ENCODE results near the gene COL4A6.

DNA sequence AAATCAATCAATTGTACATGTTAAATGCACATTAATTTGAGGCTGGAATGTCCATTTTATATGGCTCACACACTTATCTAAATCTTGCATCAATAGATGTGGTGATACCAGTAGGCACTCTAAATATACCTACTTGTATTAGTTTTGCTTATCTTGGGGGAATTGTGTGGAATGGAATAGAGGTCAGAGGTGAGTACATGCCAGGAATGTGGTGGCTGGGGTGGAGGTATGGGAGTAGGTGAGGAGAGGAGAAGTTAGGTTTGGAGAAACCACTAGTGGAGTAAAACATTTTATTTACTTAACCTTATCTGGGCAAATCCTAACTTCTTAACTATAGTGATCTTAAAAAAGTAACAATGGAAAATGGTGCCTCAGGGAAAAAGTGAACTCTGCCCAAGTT is 183.6 kb downstream of the COL4A6 start:
- TF ChIP-seq JUN (IDR thresholded peaks at IDR 0.05; ENCODE audit: borderline replicate concordance, insufficient read depth, insufficient read length, low read depth) (no peak), EZH2 (IDR thresholded peaks at IDR 0.05; ENCODE audit: borderline replicate concordance, low read depth, low read length, severe bottlenecking) (no peak), POLR2A (IDR thresholded peaks at IDR 0.05; ENCODE audit: low read depth, low read length) (no peak), POLR2AphosphoS5 (IDR thresholded peaks at IDR 0.05; ENCODE audit: insufficient read depth, low read depth, low read length) (no peak)
- TF ChIP-seq, protein P1, sequence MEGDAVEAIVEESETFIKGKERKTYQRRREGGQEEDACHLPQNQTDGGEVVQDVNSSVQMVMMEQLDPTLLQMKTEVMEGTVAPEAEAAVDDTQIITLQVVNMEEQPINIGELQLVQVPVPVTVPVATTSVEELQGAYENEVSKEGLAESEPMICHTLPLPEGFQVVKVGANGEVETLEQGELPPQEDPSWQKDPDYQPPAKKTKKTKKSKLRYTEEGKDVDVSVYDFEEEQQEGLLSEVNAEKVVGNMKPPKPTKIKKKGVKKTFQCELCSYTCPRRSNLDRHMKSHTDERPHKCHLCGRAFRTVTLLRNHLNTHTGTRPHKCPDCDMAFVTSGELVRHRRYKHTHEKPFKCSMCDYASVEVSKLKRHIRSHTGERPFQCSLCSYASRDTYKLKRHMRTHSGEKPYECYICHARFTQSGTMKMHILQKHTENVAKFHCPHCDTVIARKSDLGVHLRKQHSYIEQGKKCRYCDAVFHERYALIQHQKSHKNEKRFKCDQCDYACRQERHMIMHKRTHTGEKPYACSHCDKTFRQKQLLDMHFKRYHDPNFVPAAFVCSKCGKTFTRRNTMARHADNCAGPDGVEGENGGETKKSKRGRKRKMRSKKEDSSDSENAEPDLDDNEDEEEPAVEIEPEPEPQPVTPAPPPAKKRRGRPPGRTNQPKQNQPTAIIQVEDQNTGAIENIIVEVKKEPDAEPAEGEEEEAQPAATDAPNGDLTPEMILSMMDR (IDR thresholded peaks at IDR 0.05; ENCODE audit: extremely low read depth in 1 of 2, insufficient read depth in 1 of 2, low read depth in 1 of 2, low read length in 2 of 2): no peak
- TF ChIP-seq, protein P2, sequence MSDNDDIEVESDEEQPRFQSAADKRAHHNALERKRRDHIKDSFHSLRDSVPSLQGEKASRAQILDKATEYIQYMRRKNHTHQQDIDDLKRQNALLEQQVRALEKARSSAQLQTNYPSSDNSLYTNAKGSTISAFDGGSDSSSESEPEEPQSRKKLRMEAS (IDR thresholded peaks at IDR 0.05; ENCODE audit: insufficient read depth, insufficient read length): no peak

All from endothelial cell of umbilical vein (primary cell).